Stimulated activated CD4-positive, alpha-beta T cell treated with anti-CD3 and anti-CD28 coated beads, Interleukin-4, amount 100 ng/mL, for 24 hours (primary cell): Measurements from ENCODE around the gene NKAIN2.
"Not testable (repeated sequence)": the region's sequence is repeated elsewhere in the genome, so short reads cannot be mapped to it uniquely, and the experiment has no call there.

ENCODE experiments used
- DNase-seq: peaks from one replicate; pipeline ENCODE4 v3.0.0-alpha.2; 2020

NKAIN2 gene

GRCh38 chr6:124536842-124537191 lies 733.2 kb downstream of the NKAIN2 start:
- no peak for DNase-seq

DNA sequence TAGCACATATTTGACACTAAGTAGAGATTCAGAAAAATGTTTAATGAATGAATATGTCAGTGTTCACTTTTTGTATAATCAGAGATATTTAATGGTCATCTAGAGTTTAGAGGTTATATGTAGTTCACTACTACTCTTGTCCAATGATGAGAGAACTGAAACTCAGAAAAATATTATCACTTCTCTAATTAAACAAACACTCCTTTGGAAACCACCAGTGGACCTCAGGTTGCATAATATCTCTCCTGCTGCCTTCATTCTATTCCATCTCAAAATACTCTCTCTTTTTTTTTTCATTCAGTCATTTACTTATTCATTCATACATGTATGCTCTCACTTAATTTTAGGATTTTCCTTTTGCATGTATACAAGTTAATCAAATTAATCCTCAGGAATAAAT lies 735.4 kb downstream of the NKAIN2 start:
- DNase-seq: no peak

DNA sequence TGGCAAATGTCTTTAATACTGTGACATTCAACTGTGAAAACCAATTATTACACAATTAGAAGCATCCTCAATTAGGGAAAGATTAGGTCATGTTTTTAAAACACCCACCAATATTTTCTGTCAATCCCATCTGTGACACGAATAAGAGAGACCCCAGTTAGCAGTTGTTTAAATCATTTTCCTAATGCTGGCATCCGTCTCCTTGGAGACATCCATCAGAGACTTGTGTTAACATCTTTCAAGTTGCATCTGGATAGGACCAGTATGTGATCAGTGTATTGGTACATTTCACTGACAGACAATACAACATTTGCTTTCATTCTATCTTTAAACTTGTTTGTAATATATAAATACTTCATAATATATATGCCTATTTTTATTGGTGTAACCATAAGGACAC lies 737.9 kb downstream of the NKAIN2 start:
- DNase-seq: no peak

DNA sequence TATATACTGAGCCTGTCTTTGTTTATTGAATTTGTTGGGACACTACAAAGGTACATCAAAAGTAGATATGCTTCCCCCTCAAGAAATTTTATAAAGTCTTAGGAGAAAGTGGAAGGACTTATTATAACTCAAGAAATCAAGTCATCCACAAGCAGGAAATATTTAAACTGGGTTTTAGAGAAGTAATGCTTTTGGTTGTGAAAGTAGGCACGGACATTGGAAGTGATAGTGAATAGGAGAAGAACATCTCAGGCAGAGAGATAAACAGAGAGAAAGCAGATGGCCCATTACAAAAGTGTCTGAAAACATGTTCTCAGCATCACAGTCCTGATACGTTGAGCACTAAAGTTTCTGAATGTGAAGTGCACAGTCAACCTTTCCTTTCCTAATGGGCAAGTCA lies 742.9 kb downstream of the NKAIN2 start:
- no peak for DNase-seq

GRCh38 chr6:124551711-124552233 lies 748.1 kb downstream of the NKAIN2 start:
- DNase-seq: no peak

- DNase-seq: no peak
These were observed 754.2 kb downstream of the NKAIN2 start for GRCh38 chr6:124557873-124558272.

GRCh38 chr6:124560078-124560477 lies 756.4 kb downstream of the NKAIN2 start:
- not testable (repeated sequence) for DNase-seq

GRCh38 chr6:124560873-124561567 lies 757.4 kb downstream of the NKAIN2 start:
- no peak for DNase-seq

DNA sequence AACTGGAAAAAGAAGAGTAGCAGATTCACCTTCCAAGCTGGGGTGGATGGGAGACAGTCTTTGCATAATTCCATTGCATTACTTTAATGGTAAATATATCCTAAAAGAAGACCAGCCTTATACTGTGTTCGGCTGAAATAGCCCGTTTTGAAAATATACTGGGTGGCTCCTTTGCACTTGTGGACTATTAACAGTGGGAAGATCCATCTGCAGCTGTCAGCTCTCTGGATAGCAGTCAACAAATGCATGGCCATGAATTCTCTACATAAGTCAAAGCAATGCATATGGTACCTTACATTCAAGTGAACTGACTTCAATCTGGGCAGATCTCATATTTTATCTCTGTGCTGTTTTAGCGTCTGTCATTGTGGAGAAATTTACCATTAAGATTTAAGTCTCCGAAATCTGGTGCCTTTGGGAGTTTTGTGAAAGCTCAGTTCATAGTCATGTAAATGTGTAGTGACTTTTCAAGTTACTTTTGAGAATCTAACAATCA lies 758.0 kb downstream of the NKAIN2 start:
- no peak for DNase-seq

DNA sequence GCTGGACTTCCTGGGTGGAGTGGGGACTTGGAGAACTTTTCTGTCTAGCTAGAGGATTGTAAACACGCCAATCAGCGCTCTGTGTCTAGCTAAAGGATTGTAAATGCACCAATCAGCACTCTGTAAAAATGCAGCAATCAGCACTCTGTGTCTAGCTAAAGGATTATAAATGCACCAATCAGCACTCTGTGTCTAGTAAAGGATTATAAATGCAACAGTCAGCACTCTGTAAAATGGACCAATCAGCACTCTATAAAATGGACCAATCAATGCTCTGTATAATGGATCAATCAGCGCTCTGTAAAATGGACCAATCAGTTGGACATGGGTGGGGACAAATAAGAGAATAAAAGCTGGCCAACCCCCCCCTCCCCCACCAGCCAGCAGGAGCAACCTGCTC lies 760.5 kb downstream of the NKAIN2 start:
- not testable (repeated sequence) for DNase-seq

GRCh38 chr6:124567401-124567800 lies 763.7 kb downstream of the NKAIN2 start:
- no peak for DNase-seq

DNA sequence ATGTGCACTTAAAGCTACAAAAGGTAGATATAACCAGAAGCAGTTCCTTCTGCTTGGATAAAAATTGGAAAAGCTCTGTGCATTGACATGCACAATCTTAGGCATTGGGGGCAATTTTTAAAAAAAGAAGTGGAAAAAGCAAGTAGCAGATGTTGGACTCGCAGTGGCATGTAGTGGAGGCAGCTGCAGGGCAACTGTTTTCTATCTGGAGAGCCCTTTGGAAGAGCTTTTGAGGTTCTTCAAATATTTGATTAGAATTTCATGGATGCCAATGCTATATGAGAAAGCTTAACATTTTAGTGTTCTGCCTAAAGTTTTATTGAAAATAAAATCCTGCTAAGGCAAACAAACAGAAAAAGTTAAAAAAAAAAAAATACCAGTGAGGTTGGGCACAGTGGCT lies 770.3 kb downstream of the NKAIN2 start:
- DNase-seq: no peak

DNA sequence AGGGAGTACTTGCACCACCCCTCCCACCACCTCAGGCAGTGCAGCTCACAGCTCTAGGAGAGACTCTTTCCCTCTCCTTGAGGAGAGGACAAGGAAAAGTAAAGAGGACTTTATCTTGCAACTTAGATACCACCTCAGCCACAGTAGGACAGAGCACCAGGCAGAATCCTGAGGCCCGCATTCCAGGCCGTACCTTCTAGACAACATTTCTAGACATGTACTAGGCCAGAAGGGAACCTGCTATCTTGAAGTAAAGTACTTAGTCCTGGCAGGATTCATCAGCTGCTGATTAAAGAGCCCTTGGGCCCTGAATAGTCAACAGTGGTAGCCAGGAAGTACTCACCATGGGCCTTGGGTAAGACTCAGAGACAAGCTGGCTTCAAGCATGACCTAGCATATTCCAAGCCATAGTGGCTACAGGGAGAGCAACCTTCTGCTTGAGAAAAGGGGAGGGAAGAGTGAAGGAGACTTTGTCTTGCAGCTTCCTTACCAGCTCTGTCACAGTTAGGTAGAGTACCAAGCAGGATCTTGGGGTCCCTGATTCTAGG lies 774.1 kb downstream of the NKAIN2 start:
- DNase-seq: no peak

DNA sequence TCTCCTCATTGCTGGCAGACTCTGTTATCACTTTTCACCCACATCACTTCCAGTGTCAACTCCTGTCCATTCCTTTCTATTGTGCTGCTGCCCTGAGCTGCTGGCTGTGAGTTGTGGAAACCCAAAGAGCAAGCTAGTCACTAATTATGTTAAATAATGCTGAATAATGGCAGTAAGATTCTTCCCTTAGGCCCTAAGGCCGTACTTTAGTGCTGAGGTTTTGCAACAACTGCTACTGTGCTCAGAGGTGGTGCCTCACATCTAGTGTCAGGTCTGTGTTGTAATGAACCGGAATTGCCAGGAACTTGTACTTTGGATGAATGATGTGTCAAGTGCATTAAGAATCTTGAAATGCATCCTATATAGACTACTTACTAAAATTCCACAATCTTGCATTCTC lies 786.3 kb downstream of the NKAIN2 start:
- no peak for DNase-seq

DNA sequence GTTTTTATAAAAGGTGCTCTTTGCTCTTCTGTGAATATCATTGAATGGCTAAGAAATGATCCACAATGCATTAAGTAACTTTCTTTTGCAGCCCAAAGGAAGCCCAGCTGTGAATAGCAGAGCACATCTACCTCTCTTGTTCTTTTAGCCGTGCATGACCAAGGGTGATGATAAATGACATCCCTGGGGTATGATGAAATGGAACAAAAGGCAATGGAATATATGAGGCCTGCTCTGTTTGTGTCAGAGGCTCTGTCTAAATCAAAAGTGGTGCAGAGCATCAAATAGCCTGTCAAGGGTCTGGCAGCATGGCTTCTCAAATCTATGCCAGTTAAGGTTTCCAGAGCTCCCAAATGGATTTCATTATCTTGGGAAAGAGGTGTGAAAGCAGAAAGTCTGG lies 796.0 kb downstream of the NKAIN2 start:
- DNase-seq: no peak

- no peak for DNase-seq
These were observed 801.1 kb downstream of the NKAIN2 start for GRCh38 chr6:124604719-124605118.

GRCh38 chr6:124607119-124607627 lies 803.5 kb downstream of the NKAIN2 start:
- DNase-seq: no peak

GRCh38 chr6:124613031-124613430 lies 809.4 kb downstream of the NKAIN2 start:
- no peak for DNase-seq

DNA sequence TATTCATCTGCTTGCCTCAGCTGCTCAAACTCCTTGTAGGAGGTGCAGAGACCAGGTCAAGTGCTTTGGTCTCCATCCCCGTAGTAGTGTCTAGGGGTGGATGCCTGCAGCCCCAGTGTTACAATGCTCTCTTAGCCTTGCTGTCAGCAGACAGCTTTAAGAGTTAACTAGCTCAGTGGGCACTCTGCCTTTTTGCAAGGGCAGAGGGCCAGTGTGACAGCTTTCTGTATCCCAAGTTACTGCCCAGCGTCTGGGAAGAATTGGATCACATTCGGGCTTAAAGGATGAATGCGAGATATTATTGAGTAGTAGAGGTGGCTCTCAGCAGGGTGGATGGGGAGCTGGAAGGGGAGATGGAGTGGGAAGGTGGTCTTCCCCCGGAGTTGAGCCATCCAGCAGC lies 818.7 kb downstream of the NKAIN2 start:
- no peak for DNase-seq

DNA sequence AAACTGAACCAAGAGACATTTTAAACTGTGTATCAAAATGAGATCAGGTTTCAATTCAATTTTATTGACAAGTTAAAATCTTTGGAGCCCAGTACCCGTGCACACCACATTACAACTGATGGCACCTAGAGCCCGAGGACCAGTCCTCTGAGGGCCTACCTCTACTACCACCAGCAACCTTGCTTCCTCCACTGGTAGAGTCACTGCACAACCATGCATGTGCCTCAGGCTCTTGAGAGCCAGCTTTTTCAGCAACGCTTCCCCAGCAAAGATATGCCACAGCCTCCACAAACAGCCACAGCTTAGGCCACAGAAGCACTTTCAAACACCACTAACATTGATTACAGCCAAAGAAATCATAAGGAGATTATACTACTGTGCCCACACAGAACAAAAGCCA lies 830.0 kb downstream of the NKAIN2 start:
- no peak for DNase-seq

DNA sequence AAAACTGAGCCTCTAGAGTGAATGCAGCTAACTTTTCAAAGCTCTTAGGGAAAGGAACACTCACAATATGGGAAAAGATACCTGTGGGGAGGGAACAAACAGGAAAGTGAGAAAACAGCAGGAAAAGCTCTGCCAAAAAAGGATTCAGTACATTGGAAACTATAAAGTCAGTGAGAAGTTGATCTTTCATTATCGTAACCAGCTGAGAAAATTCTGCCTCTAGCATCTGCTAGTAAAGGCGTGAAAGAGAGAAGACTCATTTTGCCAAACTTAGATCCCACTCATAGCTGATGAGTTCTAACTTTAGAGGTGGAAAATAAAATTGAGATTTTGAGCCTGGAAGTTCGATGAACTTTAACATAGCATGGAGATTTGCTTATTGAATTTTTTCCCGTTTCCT lies 836.8 kb downstream of the NKAIN2 start:
- no peak for DNase-seq

DNA sequence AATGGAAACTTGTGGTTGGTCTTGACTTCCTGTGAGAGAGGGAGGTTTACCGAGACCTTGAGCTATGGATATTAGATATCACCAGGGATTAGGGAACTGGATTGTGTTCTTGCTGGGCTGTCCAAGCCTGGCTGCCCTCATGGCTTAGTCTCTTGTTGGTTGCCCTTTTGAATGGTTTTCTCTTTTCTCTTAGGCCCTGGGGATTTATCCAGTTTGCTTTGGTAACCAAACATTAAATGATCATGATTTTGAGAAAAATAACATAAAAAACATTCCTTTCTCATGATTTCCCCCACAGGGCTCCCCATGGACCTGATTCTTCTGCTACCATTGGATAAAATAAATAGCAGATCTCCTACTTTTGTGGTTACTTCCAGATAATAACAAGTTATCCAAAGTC lies 852.2 kb downstream of the NKAIN2 start:
- DNase-seq: no peak

DNA sequence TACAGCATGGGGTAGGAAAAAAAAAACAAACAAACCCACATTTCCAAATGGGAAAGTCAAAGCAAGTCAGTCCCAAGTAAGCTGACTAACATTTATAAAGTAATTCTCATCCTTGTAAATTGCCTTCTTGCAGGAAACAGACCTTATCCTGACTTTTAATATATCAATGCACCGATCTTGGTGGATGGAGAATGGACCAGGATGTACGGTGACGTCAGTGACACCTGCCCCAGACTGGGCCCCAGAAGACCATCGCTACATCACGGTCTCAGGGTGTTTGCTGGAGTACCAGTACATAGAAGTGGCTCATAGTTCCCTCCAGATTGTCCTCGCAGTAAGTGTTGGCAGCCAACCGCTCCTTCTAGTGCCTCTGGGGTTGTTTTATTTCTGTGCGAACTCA lies 854.4 kb downstream of the NKAIN2 start:
- no peak for DNase-seq

DNA sequence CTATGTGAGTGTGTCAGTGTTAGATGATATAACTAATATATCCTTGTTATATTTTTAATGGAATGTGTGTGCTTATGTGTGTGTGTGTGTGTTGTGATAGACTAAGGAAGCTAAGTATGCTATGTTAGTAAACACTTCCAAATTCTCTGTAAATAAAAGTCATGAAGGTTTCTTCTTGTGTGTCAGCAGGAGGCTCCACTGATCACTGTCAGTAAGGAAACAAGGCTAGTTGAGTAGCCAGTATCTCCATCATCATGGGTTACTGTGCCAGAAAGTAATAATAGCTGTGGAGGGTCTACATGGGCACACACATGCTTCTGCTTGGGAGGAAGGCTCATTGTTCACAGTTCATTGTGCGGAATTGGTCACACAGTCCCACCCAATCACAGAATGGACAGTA lies 855.8 kb downstream of the NKAIN2 start:
- DNase-seq: no peak

- no peak for DNase-seq
These were observed 856.5 kb downstream of the NKAIN2 start for GRCh38 chr6:124660185-124660584.
